Testis (tissue), 2 donors: Measurements from ENCODE around the gene PHF3.

Experiments used
- POLR2A ChIP-seq: fragments of 450-650 bp; IDR thresholded peaks from one replicate; pipeline ENCODE4 v1.6.1; 2017; ENCODE audit warnings: antibody characterized with exemption, mild to moderate bottlenecking, moderate library complexity
- TF ChIP-seq, protein P1 (sequence below), 3 experiments: fragments of 450-650 bp in 2 of 3; fragments of 200-600 bp in 1 of 3; sonication (generic) in 1 of 3; IDR thresholded peaks; one replicate each; pipeline ENCODE4 v1.5.1; 2016 to 2019; ENCODE audit warnings: antibody characterized with exemption in 3 of 3, mild to moderate bottlenecking in 2 of 3, moderate library complexity in 1 of 3

DNA sequence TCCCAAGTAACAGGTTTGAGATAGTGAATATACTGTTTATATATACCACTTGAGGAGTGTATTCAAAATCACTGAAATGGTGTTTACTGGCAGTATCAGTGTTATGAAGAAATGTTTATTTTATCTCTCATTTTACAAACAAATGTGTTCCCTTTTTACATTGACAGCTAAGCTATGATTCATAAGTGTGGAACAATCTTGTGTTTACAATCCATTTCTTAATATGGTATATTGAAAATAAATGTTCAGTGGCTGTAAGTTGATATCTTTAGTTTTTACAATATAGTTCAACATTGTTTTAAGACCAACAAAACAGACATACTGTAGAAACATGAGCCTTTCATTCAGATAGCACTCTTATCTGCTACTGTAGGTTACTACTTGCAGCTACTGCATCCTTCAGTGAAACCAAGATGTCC, 14.3 kb downstream of the PHF3 start:
- TF ChIP-seq, protein P1, sequence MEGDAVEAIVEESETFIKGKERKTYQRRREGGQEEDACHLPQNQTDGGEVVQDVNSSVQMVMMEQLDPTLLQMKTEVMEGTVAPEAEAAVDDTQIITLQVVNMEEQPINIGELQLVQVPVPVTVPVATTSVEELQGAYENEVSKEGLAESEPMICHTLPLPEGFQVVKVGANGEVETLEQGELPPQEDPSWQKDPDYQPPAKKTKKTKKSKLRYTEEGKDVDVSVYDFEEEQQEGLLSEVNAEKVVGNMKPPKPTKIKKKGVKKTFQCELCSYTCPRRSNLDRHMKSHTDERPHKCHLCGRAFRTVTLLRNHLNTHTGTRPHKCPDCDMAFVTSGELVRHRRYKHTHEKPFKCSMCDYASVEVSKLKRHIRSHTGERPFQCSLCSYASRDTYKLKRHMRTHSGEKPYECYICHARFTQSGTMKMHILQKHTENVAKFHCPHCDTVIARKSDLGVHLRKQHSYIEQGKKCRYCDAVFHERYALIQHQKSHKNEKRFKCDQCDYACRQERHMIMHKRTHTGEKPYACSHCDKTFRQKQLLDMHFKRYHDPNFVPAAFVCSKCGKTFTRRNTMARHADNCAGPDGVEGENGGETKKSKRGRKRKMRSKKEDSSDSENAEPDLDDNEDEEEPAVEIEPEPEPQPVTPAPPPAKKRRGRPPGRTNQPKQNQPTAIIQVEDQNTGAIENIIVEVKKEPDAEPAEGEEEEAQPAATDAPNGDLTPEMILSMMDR (IDR thresholded peaks at IDR 0.05): no peak
- no peak for TF ChIP-seq POLR2A
